GM23248 (cell line): Measurements from ENCODE around the gene ANTKMT. TPM values are rescaled to one million over a fixed set of nuclear protein-coding genes. Genes with fewer than 3 reads are reported as not detected.
A peak's percentile ranks its signal among the peaks of the same experiment; 100 is the strongest.

Experiments used
- DNase-seq: peaks from one replicate; pipeline ENCODE4 v3.0.0-alpha.2; 2015
- H2AFZ ChIP-seq: fragments of 200-600 bp; sonication (generic); 2 replicates; pipeline ENCODE4 v1.6.1; 2016; ENCODE audit warnings: antibody characterized with exemption
- H3F3A ChIP-seq: fragments of 200-600 bp; sonication (generic); 2 replicates; pipeline ENCODE4 v1.6.1; 2016; ENCODE audit warnings: mild to moderate bottlenecking, antibody characterized with exemption, mixed run types; ENCODE audit not compliant: insufficient read depth
- H3K27ac ChIP-seq: fragments of 200-600 bp; sonication (generic); 2 replicates; pipeline ENCODE4 v1.5.1; 2016; ENCODE audit warnings: mild to moderate bottlenecking
- H3K27me3 ChIP-seq: fragments of 200-600 bp; sonication (generic); replicated peaks from 2 replicates; pipeline ENCODE4 v1.6.1; 2016; ENCODE audit warnings: mild to moderate bottlenecking; ENCODE audit not compliant: insufficient read depth
- H3K36me3 ChIP-seq: fragments of 200-600 bp; sonication (generic); 2 replicates; pipeline ENCODE4 v1.6.1; 2016; ENCODE audit warnings: low read depth, mild to moderate bottlenecking
- H3K4me1 ChIP-seq: fragments of 200-600 bp; sonication (generic); 2 replicates; pipeline ENCODE4 v1.6.1; 2016; ENCODE audit warnings: mild to moderate bottlenecking; ENCODE audit not compliant: insufficient read depth
- H3K4me2 ChIP-seq: fragments of 200-600 bp; sonication (generic); one replicate; pipeline ENCODE4 v1.6.1; 2016; ENCODE audit warnings: mild to moderate bottlenecking; ENCODE audit not compliant: unreplicated experiment
- H3K4me3 ChIP-seq: fragments of 200-600 bp; sonication (generic); 2 replicates; pipeline ENCODE4 v1.5.1; 2016; ENCODE audit warnings: mild to moderate bottlenecking
- H3K79me2 ChIP-seq: fragments of 200-600 bp; sonication (generic); 2 replicates; pipeline ENCODE4 v1.6.1; 2016; ENCODE audit warnings: mild to moderate bottlenecking; ENCODE audit not compliant: insufficient read depth
- H3K9ac ChIP-seq: fragments of 200-600 bp; sonication (generic); 2 replicates; pipeline ENCODE4 v1.6.1; 2016; ENCODE audit warnings: mild to moderate bottlenecking
- H3K9me2 ChIP-seq: fragments of 200-600 bp; sonication (generic); 2 replicates; pipeline ENCODE4 v1.6.1; 2016; ENCODE audit warnings: mixed run types, mild to moderate bottlenecking, moderate library complexity; ENCODE audit not compliant: insufficient read depth
- H3K9me3 ChIP-seq: fragments of 200-600 bp; sonication (generic); one replicate; pipeline ENCODE4 v1.6.1; 2017; ENCODE audit warnings: low read depth
- H4K20me1 ChIP-seq: fragments of 200-600 bp; sonication (generic); 2 replicates; pipeline ENCODE4 v1.6.0; 2016; ENCODE audit not compliant: insufficient read depth
- EZH2 ChIP-seq: fragments of 200-600 bp; sonication (generic); IDR thresholded peaks from 2 replicates; pipeline ENCODE4 v1.6.1; 2018; ENCODE audit warnings: antibody characterized with exemption, mild to moderate bottlenecking; ENCODE audit not compliant: insufficient read depth, poor library complexity, severe bottlenecking
- EZH2phosphoT487 ChIP-seq: fragments of 200-600 bp; sonication (generic); IDR thresholded peaks from 2 replicates; pipeline ENCODE4 v1.6.1; 2018; ENCODE audit warnings: antibody characterized with exemption, moderate library complexity, mild to moderate bottlenecking, low read depth; ENCODE audit not compliant: insufficient read depth
- WGBS, 2 experiments: methylation state at CpG; one replicate each; pipeline ENCODE4 v1.1.6; 2015 to 2017; ENCODE audit warnings: low lambda C conversion rate in 2 of 2, low coverage in 1 of 2; ENCODE audit errors: missing lambda C conversion rate in 2 of 2; 5-methylcytosine and 5-hydroxymethylcytosine counted together
- in situ Hi-C: fragments of 300-500 bp; cut with MboI; formaldehyde crosslinking; loops from 2 replicates; pipeline ENCODE4 v1.15.0; 2020
- polyA plus RNA-seq: library from polyadenylated mRNA; unstranded; fragments of >200 nt; fragmentation: Nextera tagmentation; extraction: Ambion mirVana; gene quantifications from 2 replicates; pipeline ENCODE4 v1.2.1, GENCODE V29; 2016
- total RNA-seq: library from RNA; depleted of rRNA; stranded (reverse); fragments of >200 nt; shearing (Covaris generic); gene quantifications from 2 replicates; pipeline ENCODE4 v1.2.3, GENCODE V29; 2014

The ANTKMT gene
- total and polyA plus RNA-seq, 2 experiments from 2014 or later, result 33.5 to 34.8 TPM

- H3K4me1 ChIP-seq, result peaks cover 3% of the 10 kb centered on the region; the same call in 1 of the 2 replicates
- in situ Hi-C loops, result no loop called here
- TF ChIP-seq EZH2 (no peak), EZH2phosphoT487 (no peak; the same call in 1 of the 2 replicates)
These were observed 26.0 kb upstream of the ANTKMT start for GRCh38 chr16:694863-695354.

GRCh38 chr16:695355-696089 lies 25.4 kb upstream of the ANTKMT start:
- Histone ChIP-seq H3K9me2 (no peaks in the 10 kb centered on the region), H3K4me1 (peaks cover 1% of the 10 kb centered on the region; the same call in 1 of the 2 replicates), H3K36me3 (no peaks in the 10 kb centered on the region), H3K4me3 (no peak overlapping the region), H3K9ac (no peak overlapping the region), H3F3A (no peaks in the 10 kb centered on the region), H3K79me2 (no peaks in the 10 kb centered on the region), H3K27me3 (peaks cover 19% of the 10 kb centered on the region), H3K27ac (no peak overlapping the region), H3K4me2 (no peak overlapping the region), H2AFZ (no peak overlapping the region), H4K20me1 (no peaks in the 10 kb centered on the region), H3K9me3 (no peaks in the 10 kb centered on the region)
- 4 to 5% methylated on average over 61 to 64 of the region's 71 CpGs for WGBS, 2 experiments
- TF ChIP-seq EZH2phosphoT487 (no peak), EZH2 (no peak)
- DNase-seq, result peak; percentile 58
- in situ Hi-C loops, result no loop called here

More at GRCh38 chr16:694863-695354, 26.0 kb upstream of the ANTKMT start:
- Histone ChIP-seq H3K36me3 (no peaks in the 10 kb centered on the region), H3F3A (no peaks in the 10 kb centered on the region), H3K4me3 (no peak overlapping the region), H3K27me3 (peaks cover 19% of the 10 kb centered on the region), H2AFZ (no peak overlapping the region), H3K27ac (no peak overlapping the region), H3K9me2 (no peaks in the 10 kb centered on the region), H3K9me3 (no peaks in the 10 kb centered on the region), H3K79me2 (no peaks in the 10 kb centered on the region), H3K4me2 (no peak overlapping the region), H4K20me1 (no peaks in the 10 kb centered on the region), H3K9ac (no peak overlapping the region)
- 2 to 4% methylated on average over 13 to 27 of the region's 37 CpGs for WGBS, 2 experiments
- no peak for DNase-seq

GRCh38 chr16:698911-699671 lies 21.9 kb upstream of the ANTKMT start:
- Histone ChIP-seq H3K4me1 (no peaks in the 10 kb centered on the region), H3K9me2 (no peaks in the 10 kb centered on the region), H3F3A (no peaks in the 10 kb centered on the region), H3K27me3 (peaks cover 45% of the 10 kb centered on the region), H2AFZ (no peak overlapping the region), H3K4me3 (no peak overlapping the region), H3K79me2 (no peaks in the 10 kb centered on the region), H3K36me3 (no peaks in the 10 kb centered on the region), H3K4me2 (no peak overlapping the region), H3K9ac (no peak overlapping the region), H3K27ac (no peak overlapping the region), H4K20me1 (no peaks in the 10 kb centered on the region), H3K9me3 (no peaks in the 10 kb centered on the region)
- no peak for DNase-seq
- WGBS, 2 experiments, result 56 to 58% methylated on average over 18 to 19 of the region's 19 CpGs
- in situ Hi-C loops, result no loop called here
- no peak for TF ChIP-seq EZH2
- no peak for TF ChIP-seq EZH2phosphoT487

GRCh38 chr16:700684-701584 lies 20.0 kb upstream of the ANTKMT start:
- Histone ChIP-seq H3K9me3 (no peaks in the 10 kb centered on the region), H3K79me2 (no peaks in the 10 kb centered on the region), H3K9ac (no peak overlapping the region), H4K20me1 (no peaks in the 10 kb centered on the region), H3K4me1 (no peaks in the 10 kb centered on the region), H3K4me3 (no peak overlapping the region), H3K9me2 (no peaks in the 10 kb centered on the region), H3F3A (no peaks in the 10 kb centered on the region), H3K27me3 (peaks cover 38% of the 10 kb centered on the region), H3K27ac (no peak overlapping the region), H2AFZ (no peak overlapping the region), H3K4me2 (no peak overlapping the region), H3K36me3 (no peaks in the 10 kb centered on the region)
- DNase-seq, result peak; percentile 42
- TF ChIP-seq EZH2, result no peak
- no peak for TF ChIP-seq EZH2phosphoT487
- in situ Hi-C loops, result no loop called here
- 4 to 7% methylated on average over 28 to 67 of the region's 76 CpGs for WGBS, 2 experiments
